GM18508 (cell line): ENCODE results near the gene MITF.

Source experiments
- ATAC-seq: cut with Tn5 transposase; IDR thresholded peaks from one replicate; pipeline ENCODE4 v1.9.1; 2021; ENCODE audit warnings: moderate number of reproducible peaks; ENCODE audit not compliant: insufficient read depth, unreplicated experiment

The MITF gene

GRCh38 chr3:69753179-69753775, 14.0 kb downstream of the MITF start:
- no peak for ATAC-seq

- no peak for ATAC-seq
These were observed 16.5 kb downstream of the MITF start for GRCh38 chr3:69755795-69756194.

GRCh38 chr3:69761896-69762767, 22.9 kb downstream of the MITF start:
- peak; percentile 70 for ATAC-seq

- no peak for ATAC-seq
These were observed 23.5 kb downstream of the MITF start for GRCh38 chr3:69762768-69763229.

- no peak for ATAC-seq
These were observed 24.2 kb downstream of the MITF start for GRCh38 chr3:69763458-69763857.

GRCh38 chr3:69764121-69764741, 25.0 kb downstream of the MITF start:
- ATAC-seq = peak; percentile 48

GRCh38 chr3:69764861-69765260, 25.6 kb downstream of the MITF start:
- no peak for ATAC-seq

- no peak for ATAC-seq
These were observed 27.4 kb downstream of the MITF start for GRCh38 chr3:69766638-69767037.

GRCh38 chr3:69767571-69767970, 28.3 kb downstream of the MITF start:
- no peak for ATAC-seq

GRCh38 chr3:69768438-69768837, 29.2 kb downstream of the MITF start:
- no peak for ATAC-seq

GRCh38 chr3:69770219-69770618, 31.0 kb downstream of the MITF start:
- no peak for ATAC-seq

- no peak for ATAC-seq
These were observed 31.8 kb downstream of the MITF start for GRCh38 chr3:69770976-69771634.

- ATAC-seq = no peak
These were observed 33.0 kb downstream of the MITF start for GRCh38 chr3:69772152-69772867.

GRCh38 chr3:69774029-69774428, 34.8 kb downstream of the MITF start:
- ATAC-seq = no peak

- ATAC-seq = no peak
These were observed 36.5 kb downstream of the MITF start for GRCh38 chr3:69775751-69776150.

GRCh38 chr3:69776289-69776688, 37.0 kb downstream of the MITF start:
- ATAC-seq = no peak

- no peak for ATAC-seq
These were observed 37.8 kb downstream of the MITF start for GRCh38 chr3:69776920-69777581.

GRCh38 chr3:69777582-69777967, 38.3 kb downstream of the MITF start:
- ATAC-seq = no peak

- ATAC-seq = no peak
These were observed 42.3 kb downstream of the MITF start for GRCh38 chr3:69781593-69781992.
